Neural progenitor cell (in vitro differentiated cells): ENCODE measurements around the gene UBE2Q1.

Experiments used
- EZH2 ChIP-seq: fragments of 200-600 bp; sonication (generic); IDR thresholded peaks from 2 replicates; pipeline ENCODE4 v1.6.1; 2017; ENCODE audit warnings: antibody characterized with exemption, mild to moderate bottlenecking, moderate library complexity
- EZH2phosphoT487 ChIP-seq: fragments of 200-600 bp; sonication (generic); IDR thresholded peaks from 2 replicates; pipeline ENCODE4 v1.6.1; 2017; ENCODE audit warnings: antibody characterized with exemption
- TF ChIP-seq, protein P1 (sequence below): fragments of 200-600 bp; sonication (generic); IDR thresholded peaks from 2 replicates; pipeline ENCODE4 v1.5.1; 2017; ENCODE audit warnings: antibody characterized with exemption, mild to moderate bottlenecking

DNA sequence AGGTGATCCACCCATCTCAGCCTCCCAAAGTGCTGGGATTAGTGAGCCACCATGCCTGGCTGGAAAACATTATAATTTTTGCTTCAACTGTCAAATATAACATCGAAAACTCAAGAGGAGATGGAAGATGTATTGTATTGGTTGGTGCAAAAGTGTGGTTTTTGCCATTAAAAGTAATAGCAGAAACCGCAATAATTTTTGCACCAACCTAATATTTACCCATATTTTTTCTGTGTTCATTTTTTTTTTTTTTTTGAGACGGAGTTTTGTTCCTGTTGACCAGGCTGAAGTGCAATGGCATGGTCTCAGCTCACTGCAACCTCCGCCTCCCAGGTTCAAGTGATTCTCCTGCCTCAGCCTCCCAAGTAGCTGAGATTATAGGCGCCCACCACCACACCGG is 29.2 kb downstream of the UBE2Q1 start:
- TF ChIP-seq, protein P1, sequence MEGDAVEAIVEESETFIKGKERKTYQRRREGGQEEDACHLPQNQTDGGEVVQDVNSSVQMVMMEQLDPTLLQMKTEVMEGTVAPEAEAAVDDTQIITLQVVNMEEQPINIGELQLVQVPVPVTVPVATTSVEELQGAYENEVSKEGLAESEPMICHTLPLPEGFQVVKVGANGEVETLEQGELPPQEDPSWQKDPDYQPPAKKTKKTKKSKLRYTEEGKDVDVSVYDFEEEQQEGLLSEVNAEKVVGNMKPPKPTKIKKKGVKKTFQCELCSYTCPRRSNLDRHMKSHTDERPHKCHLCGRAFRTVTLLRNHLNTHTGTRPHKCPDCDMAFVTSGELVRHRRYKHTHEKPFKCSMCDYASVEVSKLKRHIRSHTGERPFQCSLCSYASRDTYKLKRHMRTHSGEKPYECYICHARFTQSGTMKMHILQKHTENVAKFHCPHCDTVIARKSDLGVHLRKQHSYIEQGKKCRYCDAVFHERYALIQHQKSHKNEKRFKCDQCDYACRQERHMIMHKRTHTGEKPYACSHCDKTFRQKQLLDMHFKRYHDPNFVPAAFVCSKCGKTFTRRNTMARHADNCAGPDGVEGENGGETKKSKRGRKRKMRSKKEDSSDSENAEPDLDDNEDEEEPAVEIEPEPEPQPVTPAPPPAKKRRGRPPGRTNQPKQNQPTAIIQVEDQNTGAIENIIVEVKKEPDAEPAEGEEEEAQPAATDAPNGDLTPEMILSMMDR, result no peak
- no peak for TF ChIP-seq EZH2
- no peak for TF ChIP-seq EZH2phosphoT487
